IMR-90 (cell line): ENCODE measurements around the gene SLC19A2. TPM values are rescaled to one million over a fixed set of nuclear protein-coding genes. Genes with fewer than 3 reads are reported as not detected.

Experiments used
- ATAC-seq: fragments of 200-7000 bp; cut with Tn5 transposase; 2 replicates; pipeline ENCODE4 v1.9.1; 2020; ENCODE audit warnings: low read depth, mild to moderate bottlenecking, moderate library complexity
- BruUV-seq: library from RNA; stranded (reverse); fragments of 400-500 nt; replicated peaks from 2 replicates; lab custom pipeline; 2021; lab: Mats Ljungman, UMichigan
- CTCF ChIA-PET: fragments of 300-600 bp; formaldehyde crosslinking; extraction: SDS; loops from one replicate; lab custom pipeline; 2021; ENCODE audit warnings: antibody characterized with exemption; lab: Yijun Ruan, JAX
- POLR2A ChIA-PET: fragments of 300-600 bp; sonication (Branson Sonifier 250); formaldehyde crosslinking; loops from one replicate; lab custom pipeline; 2022; ENCODE audit warnings: antibody characterized with exemption; ENCODE audit not compliant: unreplicated experiment; lab: Charles Lee
- DNase-seq: peaks from one replicate; pipeline ENCODE4 v3.0.0; 2013
- H2AFZ ChIP-seq: replicated peaks from 2 replicates; pipeline ENCODE3; 2013; ENCODE audit warnings: low read length, mild to moderate bottlenecking; ENCODE audit not compliant: poor library complexity
- H2AK5ac ChIP-seq: 2 replicates; pipeline ENCODE4 v1.6.1; 2013; ENCODE audit warnings: low read depth, low read length, inconsistent platforms
- H2AK9ac ChIP-seq: replicated peaks from 2 replicates; pipeline ENCODE3; 2013; ENCODE audit warnings: mild to moderate bottlenecking, low read depth, low read length, moderate library complexity; ENCODE audit not compliant: poor library complexity
- H2BK120ac ChIP-seq: 2 replicates; pipeline ENCODE4 v1.6.1; 2013; ENCODE audit warnings: low read depth, low read length, inconsistent platforms
- H2BK15ac ChIP-seq: 3 replicates; pipeline ENCODE4 v1.6.1; 2013; ENCODE audit warnings: low read depth, low read length, inconsistent platforms
- H2BK20ac ChIP-seq: 2 replicates; pipeline ENCODE4 v1.6.1; 2013; ENCODE audit warnings: low read depth, mild to moderate bottlenecking, inconsistent platforms, low read length, moderate library complexity
- H2BK5ac ChIP-seq: 2 replicates; pipeline ENCODE4 v1.6.1; 2013; ENCODE audit warnings: mild to moderate bottlenecking, low read depth, low read length, inconsistent platforms; ENCODE audit not compliant: poor library complexity, severe bottlenecking
- H3K14ac ChIP-seq: replicated peaks from 2 replicates; pipeline ENCODE4 v1.6.1; 2013; ENCODE audit warnings: low read depth, low read length, inconsistent platforms
- H3K18ac ChIP-seq: 2 replicates; pipeline ENCODE4 v1.6.1; 2013; ENCODE audit warnings: low read depth, low read length, control low read depth
- H3K23ac ChIP-seq: 2 replicates; pipeline ENCODE4 v1.6.1; 2013; ENCODE audit warnings: low read depth, low read length, inconsistent platforms
- H3K27ac ChIP-seq: 2 replicates; pipeline ENCODE4 v1.5.1; 2013; ENCODE audit warnings: mild to moderate bottlenecking, control low read depth, low read length; ENCODE audit not compliant: insufficient read depth
- H3K27me3 ChIP-seq: 2 replicates; pipeline ENCODE4 v1.6.1; 2013; ENCODE audit warnings: low read length; ENCODE audit not compliant: control insufficient read depth, insufficient read depth
- H3K36me3 ChIP-seq: 2 replicates; pipeline ENCODE4 v1.6.1; 2013; ENCODE audit warnings: low read length, mixed read lengths; ENCODE audit not compliant: control insufficient read depth, insufficient read depth
- H3K4ac ChIP-seq: 2 replicates; pipeline ENCODE4 v1.6.1; 2013; ENCODE audit warnings: low read depth, low read length, inconsistent platforms
- H3K4me1 ChIP-seq: 2 replicates; pipeline ENCODE4 v1.6.1; 2013; ENCODE audit warnings: low read length, mixed read lengths; ENCODE audit not compliant: control insufficient read depth, insufficient read depth
- H3K4me2 ChIP-seq: 2 replicates; pipeline ENCODE4 v1.6.1; 2013; ENCODE audit warnings: low read depth, mild to moderate bottlenecking, control low read depth, low read length, moderate library complexity
- H3K4me3 ChIP-seq: 2 replicates; pipeline ENCODE4 v1.5.1; 2013; ENCODE audit warnings: low read depth, mild to moderate bottlenecking, control low read depth, low read length, moderate library complexity; ENCODE audit not compliant: insufficient read depth
- H3K56ac ChIP-seq: 2 replicates; pipeline ENCODE4 v1.6.1; 2013; ENCODE audit warnings: low read length, inconsistent platforms; ENCODE audit not compliant: insufficient read depth; ENCODE audit errors: extremely low read depth
- H3K79me1 ChIP-seq, 2 experiments: 2 replicates each; pipeline ENCODE4 v1.6.1; 2013; ENCODE audit warnings: low read length in 2 of 2, inconsistent platforms in 1 of 2, low read depth in 1 of 2
- H3K9ac ChIP-seq: 2 replicates; pipeline ENCODE4 v1.6.1; 2013; ENCODE audit warnings: low read depth, low read length, control low read depth
- H3K9me1 ChIP-seq: 2 replicates; pipeline ENCODE4 v1.6.1; 2013; ENCODE audit warnings: low read length, inconsistent platforms; ENCODE audit not compliant: insufficient read depth
- H3K9me3 ChIP-seq: 2 replicates; pipeline ENCODE4 v1.6.1; 2013; ENCODE audit warnings: low read length; ENCODE audit not compliant: control insufficient read depth, insufficient read depth
- H4K20me1 ChIP-seq: 2 replicates; pipeline ENCODE4 v1.6.1; 2013; ENCODE audit warnings: low read length, inconsistent platforms; ENCODE audit not compliant: insufficient read depth
- H4K5ac ChIP-seq: 2 replicates; pipeline ENCODE4 v1.6.1; 2013; ENCODE audit warnings: mild to moderate bottlenecking, low read depth, low read length, control low read depth
- H4K8ac ChIP-seq, 2 experiments: 2 replicates each; pipeline ENCODE4 v1.6.1; 2013; ENCODE audit warnings: low read depth in 2 of 2, low read length in 2 of 2, control low read depth in 1 of 2, inconsistent platforms in 1 of 2
- H4K91ac ChIP-seq: 2 replicates; pipeline ENCODE4 v1.6.1; 2013; ENCODE audit warnings: low read depth, low read length, inconsistent platforms; ENCODE audit not compliant: insufficient read depth
- CEBPB ChIP-seq: IDR thresholded peaks from 2 replicates; pipeline ENCODE4 v1.6.1; 2012; ENCODE audit warnings: low read depth, low read length, improper control_type of control experiment
- CTCF ChIP-seq: conservative IDR thresholded peaks from 2 replicates; pipeline ENCODE4 v1.5.1; 2012; ENCODE audit warnings: mild to moderate bottlenecking, low read depth, low read length, improper control_type of control experiment
- RCOR1 ChIP-seq: IDR thresholded peaks from 2 replicates; pipeline ENCODE4 v1.6.1; 2012; ENCODE audit warnings: mild to moderate bottlenecking, low read length, improper control_type of control experiment; ENCODE audit not compliant: insufficient replicate concordance
- RFX5 ChIP-seq: IDR thresholded peaks from 2 replicates; pipeline ENCODE4 v1.8.0; 2012; ENCODE audit warnings: low read depth, mild to moderate bottlenecking, low read length, moderate library complexity
- WGBS, 2 experiments: methylation state at CpG; one replicate each; pipeline versions ENCODE4 v1.1.5 to v1.1.7; 2013; ENCODE audit warnings: missing lambda C conversion rate in 2 of 2; ENCODE audit not compliant: insufficient read length in 1 of 2; ENCODE audit errors: extremely low coverage in 2 of 2; 5-methylcytosine and 5-hydroxymethylcytosine counted together
- dilution Hi-C: fragments of 300-500 bp; cut with HindIII; formaldehyde crosslinking; loops from one replicate; pipeline ENCODE4 v1.14.3; 2018; ENCODE audit warnings: low sequenced_read_pairs; ENCODE audit not compliant: unreplicated experiment
- in situ Hi-C: fragments of 300-500 bp; cut with MboI; formaldehyde crosslinking; loops from 3 replicates; pipeline ENCODE4 v1.14.3; 2019; ENCODE audit warnings: low sequenced_read_pairs, inconsistent platforms, mixed read lengths
- intact Hi-C: fragments of 100-400 bp; cut with micrococcal nuclease; formaldehyde crosslinking; loops from 2 replicates; pipeline ENCODE4 v1.10.0; 2022
- polyA plus RNA-seq, 3 experiments: library from polyadenylated mRNA; depleted of rRNA; stranded (reverse); fragments of >200 nt; gene quantifications; 2 replicates each; pipeline ENCODE4 v1.2.3, GENCODE V29; 2012; ENCODE audit warnings: low replicate concordance in 1 of 3
- total RNA-seq: library from RNA; depleted of rRNA; stranded (reverse); fragments of >200 nt; gene quantifications from 2 replicates; pipeline ENCODE4 v1.2.3, GENCODE V29; 2012

The SLC19A2 gene
- total and polyA plus RNA-seq, 2 of the 4 experiments (the other 2 are of a cell fraction): 3.6 to 5.2 TPM

GRCh38 chr1:169421309-169421708 is 64.4 kb downstream of the SLC19A2 start:
- Histone ChIP-seq H3K4me2 (no peak overlapping the region), H3K4me1 (no peaks in the 10 kb centered on the region), H3K14ac (no peak overlapping the region), H4K20me1 (no peaks in the 10 kb centered on the region), H3K4ac (no peak overlapping the region), H2BK5ac (no peak overlapping the region), H2AFZ (no peak overlapping the region), H2BK120ac (no peak overlapping the region), H3K23ac (no peak overlapping the region), H2AK5ac (no peak overlapping the region), H3K27me3 (no peaks in the 10 kb centered on the region), H3K9me1 (no peaks in the 10 kb centered on the region), H3K27ac (no peak overlapping the region), H4K91ac (no peak overlapping the region), H4K8ac (no peak overlapping the region), H3K36me3 (no peaks in the 10 kb centered on the region), H3K4me3 (no peak overlapping the region), H3K79me1 (no peaks in the 10 kb centered on the region), H3K18ac (no peak overlapping the region), H2BK15ac (no peak overlapping the region), H2AK9ac (no peak overlapping the region), H4K5ac (no peak overlapping the region), H3K56ac (no peak overlapping the region), H2BK20ac (no peak overlapping the region), H3K9ac (no peak overlapping the region), H3K9me3 (no peaks in the 10 kb centered on the region)
- in situ Hi-C loops (no loop called here), dilution Hi-C loops (no loop called here), intact Hi-C loops (no loop called here)
- TF ChIP-seq RFX5 (no peak), RCOR1 (no peak), CTCF (no peak), CEBPB (no peak)
- no TSS peak for BruUV-seq
- ATAC-seq: no peak
- no peak for DNase-seq
- CTCF ChIA-PET: no interaction called here
- POLR2A ChIA-PET: no interaction called here
- WGBS, 2 experiments: no CpG with 5 or more reads among the region's 5 CpGs
